Measurements from ENCODE around the gene BCAT1. TPM values are rescaled to one million over a fixed set of nuclear protein-coding genes. Genes with fewer than 3 reads are reported as not detected.

The BCAT1 gene
- total and polyA plus RNA-seq, 2 experiments from 2014 or later: 53.6 to 181 TPM

GRCh38 chr12:24796876-24797275 lies 152.0 kb downstream of the BCAT1 start:
- peaks cover 2% of the 10 kb centered on the region; the same call in 1 of the 3 replicates for H3K36me3 Mint-ChIP-seq (ENCODE audit: low read depth)
- Histone ChIP-seq H4K20me1 (replicated peaks; ENCODE audit: insufficient read depth) (no peaks in the 10 kb centered on the region), H3K4me2 (no peak overlapping the region), H3K27ac (ENCODE audit: low read depth) (no peak overlapping the region), H2AFZ (no peak overlapping the region), H3F3A (replicated peaks; ENCODE audit: low read depth) (no peaks in the 10 kb centered on the region), H3K4me1 (ENCODE audit: insufficient read depth) (no peaks in the 10 kb centered on the region), H3K9me2 (ENCODE audit: insufficient read depth) (no peaks in the 10 kb centered on the region), H3K27me3 (ENCODE audit: insufficient read depth) (no peaks in the 10 kb centered on the region), H3K36me3 (ENCODE audit: insufficient read depth) (no peaks in the 10 kb centered on the region), H3K4me3 (no peak overlapping the region), H3K79me2 (replicated peaks; ENCODE audit: insufficient read depth) (no peaks in the 10 kb centered on the region)
- peaks cover 2% of the 10 kb centered on the region; the same call in 1 of the 3 replicates for H3K9me3 Mint-ChIP-seq
- ATAC-seq (no peak), DNase-seq (ENCODE audit: low spot score) (no peak)
- H3K27ac Mint-ChIP-seq: no peak overlapping the region
- H3K4me1 Mint-ChIP-seq: no peaks in the 10 kb centered on the region
- no peak overlapping the region for H3K4me3 Mint-ChIP-seq
- H3K27me3 Mint-ChIP-seq (ENCODE audit: insufficient read depth, low read depth, poor library complexity): no peaks in the 10 kb centered on the region
- TF ChIP-seq STAT1 (IDR thresholded peaks at IDR 0.05; ENCODE audit: unreplicated experiment) (no peak), NANOG (IDR thresholded peaks at IDR 0.05; ENCODE audit: borderline replicate concordance) (no peak), EZH2 (IDR thresholded peaks at IDR 0.05; ENCODE audit: low read depth, unreplicated experiment) (no peak), JUNB (IDR thresholded peaks at IDR 0.05; ENCODE audit: unreplicated experiment) (no peak), EZH2phosphoT487 (IDR thresholded peaks at IDR 0.05; ENCODE audit: unreplicated experiment) (no peak), CTCF (conservative IDR thresholded peaks at IDR 0.05; ENCODE audit: low read depth in 2 of 2) (no peak), ZNF114 (CRISPR knock-in tag; IDR thresholded peaks at IDR 0.05) (no peak), ZNF462 (CRISPR knock-in tag; IDR thresholded peaks at IDR 0.05) (no peak), CREB1 (CRISPR knock-in tag; IDR thresholded peaks at IDR 0.05; ENCODE audit: low read depth) (no peak), ZNF331 (CRISPR knock-in tag; IDR thresholded peaks at IDR 0.05; ENCODE audit: low read depth) (no peak), POLR2AphosphoS5 (IDR thresholded peaks at IDR 0.05; ENCODE audit: low read depth) (no peak), ETS1 (IDR thresholded peaks at IDR 0.05) (no peak), REST (IDR thresholded peaks at IDR 0.05; ENCODE audit: unreplicated experiment) (no peak)
